HG03520 (cell line): ENCODE results near the gene DPP10.

Experiments used
- ATAC-seq: cut with Tn5 transposase; IDR thresholded peaks from one replicate; pipeline ENCODE4 v1.9.1; 2021; ENCODE audit warnings: mild to moderate bottlenecking, moderate library complexity; ENCODE audit not compliant: unreplicated experiment

Gene DPP10

GRCh38 chr2:114580691-114581090 is 138.2 kb downstream of the DPP10 start:
- no peak for ATAC-seq

- no peak for ATAC-seq
Observed at GRCh38 chr2:114598329-114598728, 155.9 kb downstream of the DPP10 start.

- ATAC-seq, result no peak
Observed at GRCh38 chr2:114609203-114609602, 166.8 kb downstream of the DPP10 start.

- ATAC-seq, result no peak
Observed at GRCh38 chr2:114609801-114610200, 167.4 kb downstream of the DPP10 start.

GRCh38 chr2:114610677-114611076 is 168.2 kb downstream of the DPP10 start:
- no peak for ATAC-seq

GRCh38 chr2:114614592-114614991 is 172.2 kb downstream of the DPP10 start:
- no peak for ATAC-seq

- no peak for ATAC-seq
Observed at GRCh38 chr2:114628481-114628880, 186.0 kb downstream of the DPP10 start.

- ATAC-seq, result no peak
Observed at GRCh38 chr2:114631146-114631545, 188.7 kb downstream of the DPP10 start.

GRCh38 chr2:114642166-114642770 is 199.8 kb downstream of the DPP10 start:
- ATAC-seq, result no peak

- ATAC-seq, result no peak
Observed at GRCh38 chr2:114642988-114643553, 200.6 kb downstream of the DPP10 start.

- ATAC-seq, result no peak
Observed at GRCh38 chr2:114651933-114652332, 209.5 kb downstream of the DPP10 start.

GRCh38 chr2:114659880-114660279 is 217.4 kb downstream of the DPP10 start:
- ATAC-seq, result no peak

- no peak for ATAC-seq
Observed at GRCh38 chr2:114661971-114662939, 219.8 kb downstream of the DPP10 start.

- ATAC-seq, result no peak
Observed at GRCh38 chr2:114668415-114668814, 226.0 kb downstream of the DPP10 start.

- ATAC-seq, result no peak
Observed at GRCh38 chr2:114683251-114683650, 240.8 kb downstream of the DPP10 start.

- no peak for ATAC-seq
Observed at GRCh38 chr2:114684403-114684802, 242.0 kb downstream of the DPP10 start.

- ATAC-seq, result no peak
Observed at GRCh38 chr2:114685102-114685501, 242.7 kb downstream of the DPP10 start.

- no peak for ATAC-seq
Observed at GRCh38 chr2:114688241-114688640, 245.8 kb downstream of the DPP10 start.

GRCh38 chr2:114698520-114698919 is 256.1 kb downstream of the DPP10 start:
- no peak for ATAC-seq

GRCh38 chr2:114699423-114699944 is 257.0 kb downstream of the DPP10 start:
- ATAC-seq, result no peak

- no peak for ATAC-seq
Observed at GRCh38 chr2:114700440-114700839, 258.0 kb downstream of the DPP10 start.
